Stimulated activated CD4-positive, alpha-beta T cell treated with anti-CD3 and anti-CD28 coated beads, Interleukin-15, amount 100 ng/mL, for 1 hour (primary cell): ENCODE results near the gene CFL1.

Source experiments
- DNase-seq, 2 donors: peaks; one replicate each; pipeline ENCODE4 v3.0.0-alpha.2; 2020; ENCODE audit warnings: low read depth in 1 of 2, low spot score in 1 of 2

CFL1 gene

GRCh38 chr11:65806979-65807378, 51.0 kb downstream of the CFL1 start:
- DNase-seq, result no peak
